T-cell (primary cell): ENCODE measurements around the gene RIC8B. TPM values are rescaled to one million over a fixed set of nuclear protein-coding genes. Genes with fewer than 3 reads are reported as not detected.

Experiments used
- ATAC-seq, 4 experiments: fragments of 200-7000 bp in 3 of 4; fragments of 150-1000 bp in 1 of 4; cut with Tn5 transposase; replicated peaks in 1 of 4; 1 replicate in 3 of 4; 2 replicates in 1 of 4; pipeline ENCODE4 v1.10.0; 2021; ENCODE audit warnings: moderate library complexity in 3 of 4, mild to moderate bottlenecking in 2 of 4, moderate number of reproducible peaks in 1 of 4
- CTCF ChIA-PET, 2 donors: fragments of 300-600 bp; sonication (Branson Sonifier 250); formaldehyde crosslinking; loops; one replicate each; lab custom pipeline; 2022; ENCODE audit warnings: antibody characterized with exemption in 2 of 2; lab: Charles Lee
- POLR2A ChIA-PET, 2 donors: fragments of 300-600 bp; sonication (Branson Sonifier 250); formaldehyde crosslinking; loops; one replicate each; lab custom pipeline; 2022; ENCODE audit warnings: antibody characterized with exemption in 2 of 2; lab: Charles Lee
- DNase-seq, 35 experiments: peaks; one replicate each; pipeline versions ENCODE4 v3.0.0 to v3.0.0-alpha.2; 2013 to 2023
- H3K27ac ChIP-seq: one replicate; pipeline ENCODE4 v1.5.1; 2013; ENCODE audit warnings: low read length
- H3K27me3 ChIP-seq, 2 experiments: replicated peaks in 1 of 2; 1 replicate in 1 of 2; 2 replicates in 1 of 2; pipeline versions ENCODE4 v1.6.1 to v1.7.0; 2013; ENCODE audit warnings: low read length in 1 of 2, mixed read lengths in 1 of 2; ENCODE audit not compliant: control insufficient read depth in 2 of 2, insufficient read depth in 2 of 2; ENCODE audit errors: extremely low read depth in 1 of 2
- H3K36me3 ChIP-seq, 2 donors: 1 replicate in 1 of 2; 2 replicates in 1 of 2; pipeline versions ENCODE4 v1.6.1 to v1.7.0; 2013; ENCODE audit warnings: low read length in 1 of 2; ENCODE audit not compliant: control insufficient read depth in 2 of 2, insufficient read depth in 1 of 2; ENCODE audit errors: extremely low read depth in 1 of 2
- H3K4me1 ChIP-seq, 2 experiments: 1 replicate in 1 of 2; 2 replicates in 1 of 2; pipeline versions ENCODE4 v1.6.1 to v1.7.0; 2013; ENCODE audit warnings: low read length in 2 of 2, mixed read lengths in 1 of 2; ENCODE audit not compliant: insufficient read depth in 2 of 2, control insufficient read depth in 1 of 2; ENCODE audit errors: extremely low read depth in 1 of 2
- H3K4me3 ChIP-seq, 2 donors: 1 replicate in 1 of 2; 2 replicates in 1 of 2; pipeline versions ENCODE4 v1.5.1 to v1.7.0; 2013; ENCODE audit warnings: mild to moderate bottlenecking in 2 of 2, low read length in 1 of 2, moderate library complexity in 1 of 2; ENCODE audit not compliant: control insufficient read depth in 1 of 2; ENCODE audit errors: extremely low read depth in 1 of 2
- H3K9me3 ChIP-seq: 2 replicates; pipeline ENCODE4 v1.7.0; 2013
- H3K27ac Mint-ChIP-seq, 2 donors: one replicate each; pipeline ENCODE4 v1.8.0; 2020 to 2021; ENCODE audit warnings: mild to moderate bottlenecking in 2 of 2, mixed read lengths in 2 of 2
- H3K27me3 Mint-ChIP-seq, 2 donors: one replicate each; pipeline ENCODE4 v1.8.0; 2021 to 2022; ENCODE audit warnings: mixed read lengths in 2 of 2
- H3K36me3 Mint-ChIP-seq: one replicate; pipeline ENCODE4 v1.8.0; 2021; ENCODE audit warnings: mixed read lengths
- H3K4me1 Mint-ChIP-seq, 3 donors: one replicate each; pipeline ENCODE4 v1.8.0; 2020 to 2022; ENCODE audit warnings: mixed read lengths in 3 of 3, mild to moderate bottlenecking in 1 of 3
- H3K4me3 Mint-ChIP-seq, 3 donors: one replicate each; pipeline ENCODE4 v1.8.0; 2020 to 2022; ENCODE audit warnings: mild to moderate bottlenecking in 3 of 3, mixed read lengths in 3 of 3, moderate library complexity in 3 of 3
- H3K9me3 Mint-ChIP-seq, 3 donors: one replicate each; pipeline ENCODE4 v1.8.0; 2020 to 2022; ENCODE audit warnings: mixed read lengths in 3 of 3
- WGBS: methylation state at CpG from one replicate; pipeline ENCODE4 v1.1.5; 2013; ENCODE audit warnings: missing lambda C conversion rate; ENCODE audit not compliant: insufficient coverage; 5-methylcytosine and 5-hydroxymethylcytosine counted together
- total RNA-seq, 35 experiments: library from RNA in 6 of 35; stranded (reverse) in 6 of 35; fragments of 120-200 nt in 1 of 35; gene quantifications; one replicate each; pipeline versions ENCODE4 v1.2.1 to v1.2.4 and lab custom pipeline; 2013 to 2026

The RIC8B gene
- total RNA-seq, 5 donors from 2014 or later (not counting 1 experiment from before 2014, with no cell fraction given), result 12.9 to 16.7 (median 13.9) TPM

GRCh38 chr12:106771425-106771824 lies 3.1 kb upstream of the RIC8B start:
- no peak overlapping the region for H3K27ac ChIP-seq
- H3K9me3 ChIP-seq, result no peaks in the 10 kb centered on the region
- peaks cover 33 to 36% (median 34%) of the 10 kb centered on the region in 3 donors for H3K4me1 Mint-ChIP-seq
- H3K27me3 Mint-ChIP-seq, result no peaks in the 10 kb centered on the region
- no peaks in the 10 kb centered on the region for H3K36me3 ChIP-seq
- peaks cover 20 to 27% of the 10 kb centered on the region in 2 experiments for H3K4me1 ChIP-seq
- no peak overlapping the region for H3K27ac Mint-ChIP-seq
- no peak overlapping the region for H3K4me3 Mint-ChIP-seq
- CTCF ChIA-PET, result interaction anchor here in 1 of 2 donors (0.6 to 2.0 kb wide), 2 partner anchors 18 to 269 kb away, joined by 3 to 5 read pairs; no protein-coding TSS in a partner anchor
- no peaks in the 10 kb centered on the region for H3K36me3 Mint-ChIP-seq
- ATAC-seq, result no peak
- no peak overlapping the region for H3K4me3 ChIP-seq
- POLR2A ChIA-PET, result no interaction called here
- H3K27me3 ChIP-seq, result no peaks in the 10 kb centered on the region
- DNase-seq, result no peak
- H3K9me3 Mint-ChIP-seq, result no peaks in the 10 kb centered on the region

GRCh38 chr12:106773286-106774004 lies 1.0 kb upstream of the RIC8B start:
- Histone ChIP-seq H3K36me3 (no peaks in the 10 kb centered on the region), H3K27me3 (no peaks in the 10 kb centered on the region), H3K27ac (peak overlapping the region; percentile 78), H3K9me3 (no peaks in the 10 kb centered on the region), H3K4me1 (peaks cover 7 to 17% of the 10 kb centered on the region in 2 experiments), H3K4me3 (peak overlapping the region; percentile 81 to 91)
- peak in 2 of 4 experiments; percentile 0 to 3 for ATAC-seq
- H3K27ac Mint-ChIP-seq, result peak overlapping the region; percentile 80 to 91
- peak overlapping the region; percentile 88 to 99 (median 92) for H3K4me3 Mint-ChIP-seq
- H3K36me3 Mint-ChIP-seq, result peaks cover 4% of the 10 kb centered on the region
- no peaks in the 10 kb centered on the region for H3K27me3 Mint-ChIP-seq
- DNase-seq, result peak in 1 of 35 experiments; percentile 12
- WGBS, result 62% methylated on average over 15 of the region's 25 CpGs
- H3K4me1 Mint-ChIP-seq, result peaks cover 36 to 39% (median 36%) of the 10 kb centered on the region in 3 donors
- CTCF ChIA-PET, result interaction anchor here (0.6 to 2.0 kb wide), 3 partner anchors 20 to 428 kb away, joined by 3 to 7 read pairs (median 5); no protein-coding TSS in a partner anchor
- POLR2A ChIA-PET, result no interaction called here
- no peaks in the 10 kb centered on the region for H3K9me3 Mint-ChIP-seq

- Histone ChIP-seq H3K4me1 (peaks cover 7 to 17% of the 10 kb centered on the region in 2 experiments), H3K27ac (peak overlapping the region; percentile 78), H3K27me3 (no peaks in the 10 kb centered on the region), H3K4me3 (peak overlapping the region; percentile 81 to 91), H3K9me3 (no peaks in the 10 kb centered on the region), H3K36me3 (no peaks in the 10 kb centered on the region)
- ChIA-PET POLR2A (interaction anchor here in 1 of 2 donors (0.5 to 0.7 kb wide), 2 partner anchors 180 to 549 kb away, joined by 3 to 4 read pairs; partner anchors contain the start of gene TMEM263), CTCF (interaction anchor here in 1 of 2 donors (1.0 kb wide), 1 partner anchor 9 kb away, joined by 3 read pairs; no protein-coding TSS in a partner anchor)
- Mint-ChIP-seq H3K9me3 (no peaks in the 10 kb centered on the region), H3K4me3 (peak overlapping the region; percentile 88 to 99 (median 92)), H3K36me3 (peaks cover 4% of the 10 kb centered on the region), H3K27ac (peak overlapping the region; percentile 80 to 91), H3K27me3 (no peaks in the 10 kb centered on the region), H3K4me1 (peaks cover 39 to 45% (median 42%) of the 10 kb centered on the region in 3 donors)
- ATAC-seq (peak; percentile 4 to 21 (median 6)), DNase-seq (peak in 8 of 35 experiments; percentile 2 to 42 (median 11))
- under 1% methylated on average over 22 of the region's 29 CpGs for WGBS
These were observed 484 bp downstream of the RIC8B start for GRCh38 chr12:106774808-106775524.

GRCh38 chr12:106776897-106777296 lies 2.4 kb downstream of the RIC8B start:
- no peak overlapping the region for H3K27ac ChIP-seq
- no peaks in the 10 kb centered on the region for H3K36me3 ChIP-seq
- Mint-ChIP-seq H3K4me3 (peak overlapping the region in 1 of 3 donors; percentile 99), H3K36me3 (peaks cover 7% of the 10 kb centered on the region), H3K27ac (no peak overlapping the region), H3K4me1 (peaks cover 48 to 60% (median 57%) of the 10 kb centered on the region in 3 donors), H3K27me3 (no peaks in the 10 kb centered on the region), H3K9me3 (no peaks in the 10 kb centered on the region)
- ATAC-seq, result no peak
- CTCF ChIA-PET, result interaction anchor here in 1 of 2 donors (0.5 kb wide), 1 partner anchor 90 kb away, joined by 5 read pairs; no protein-coding TSS in a partner anchor
- DNase-seq, result no peak
- POLR2A ChIA-PET, result interaction anchor here in 1 of 2 donors (0.5 kb wide), 1 partner anchor 437 kb away, joined by 3 read pairs; no protein-coding TSS in a partner anchor
- H3K9me3 ChIP-seq, result no peaks in the 10 kb centered on the region
- H3K4me3 ChIP-seq, result no peak overlapping the region
- H3K4me1 ChIP-seq, result peaks cover 7 to 17% of the 10 kb centered on the region in 2 experiments
- 100% methylated on average over 2 of the region's 5 CpGs for WGBS
- H3K27me3 ChIP-seq, result no peaks in the 10 kb centered on the region

GRCh38 chr12:106780010-106780631 lies 5.6 kb downstream of the RIC8B start:
- Mint-ChIP-seq H3K9me3 (no peaks in the 10 kb centered on the region), H3K4me1 (peaks cover 53 to 67% (median 63%) of the 10 kb centered on the region in 3 donors), H3K36me3 (peaks cover 30% of the 10 kb centered on the region), H3K27me3 (no peaks in the 10 kb centered on the region), H3K27ac (no peak overlapping the region), H3K4me3 (no peak overlapping the region)
- Histone ChIP-seq H3K27me3 (no peaks in the 10 kb centered on the region), H3K9me3 (no peaks in the 10 kb centered on the region), H3K4me1 (peaks cover 7% of the 10 kb centered on the region in 2 experiments), H3K27ac (no peak overlapping the region), H3K36me3 (peaks cover 0 to 18% of the 10 kb centered on the region in 2 donors), H3K4me3 (no peak overlapping the region)
- no peak for DNase-seq
- POLR2A ChIA-PET, result no interaction called here
- CTCF ChIA-PET, result no interaction called here
- ATAC-seq, result no peak
- no CpG with 5 or more reads among the region's 3 CpGs for WGBS

- H3K4me1 ChIP-seq, result no peaks in the 10 kb centered on the region
- H3K27me3 Mint-ChIP-seq, result no peaks in the 10 kb centered on the region
- H3K27ac Mint-ChIP-seq, result no peak overlapping the region
- H3K4me3 ChIP-seq, result no peak overlapping the region
- DNase-seq (no peak), ATAC-seq (no peak)
- POLR2A ChIA-PET, result no interaction called here
- peaks cover 47% of the 10 kb centered on the region for H3K36me3 Mint-ChIP-seq
- H3K9me3 ChIP-seq, result no peaks in the 10 kb centered on the region
- CTCF ChIA-PET, result no interaction called here
- no peaks in the 10 kb centered on the region for H3K9me3 Mint-ChIP-seq
- H3K27me3 ChIP-seq, result no peaks in the 10 kb centered on the region
- H3K27ac ChIP-seq, result no peak overlapping the region
- WGBS, result 78% methylated on average over 1 of the region's 1 CpG
- no peak overlapping the region for H3K4me3 Mint-ChIP-seq
- H3K36me3 ChIP-seq, result peaks cover 0 to 30% of the 10 kb centered on the region in 2 donors
- H3K4me1 Mint-ChIP-seq, result peaks cover 33 to 50% (median 38%) of the 10 kb centered on the region in 3 donors
These were observed 8.1 kb downstream of the RIC8B start for GRCh38 chr12:106782619-106783018.
